IMR-90 (cell line): ENCODE results near the gene BGLAP. TPM values are rescaled to one million over a fixed set of nuclear protein-coding genes. Genes with fewer than 3 reads are reported as not detected.

ENCODE experiments used
- ATAC-seq: fragments of 200-7000 bp; cut with Tn5 transposase; 2 replicates; pipeline ENCODE4 v1.9.1; 2020; ENCODE audit warnings: low read depth, mild to moderate bottlenecking, moderate library complexity
- BruUV-seq: library from RNA; stranded (reverse); fragments of 400-500 nt; replicated peaks from 2 replicates; lab custom pipeline; 2021; lab: Mats Ljungman, UMichigan
- CTCF ChIA-PET: fragments of 300-600 bp; formaldehyde crosslinking; extraction: SDS; loops from one replicate; lab custom pipeline; 2021; ENCODE audit warnings: antibody characterized with exemption; lab: Yijun Ruan, JAX
- POLR2A ChIA-PET: fragments of 300-600 bp; sonication (Branson Sonifier 250); formaldehyde crosslinking; loops from one replicate; lab custom pipeline; 2022; ENCODE audit warnings: antibody characterized with exemption; ENCODE audit not compliant: unreplicated experiment; lab: Charles Lee
- DNase-seq: peaks from one replicate; pipeline ENCODE4 v3.0.0; 2013
- H2AFZ ChIP-seq: replicated peaks from 2 replicates; pipeline ENCODE3; 2013; ENCODE audit warnings: low read length, mild to moderate bottlenecking; ENCODE audit not compliant: poor library complexity
- H2AK5ac ChIP-seq: 2 replicates; pipeline ENCODE4 v1.6.1; 2013; ENCODE audit warnings: low read depth, low read length, inconsistent platforms
- H2AK9ac ChIP-seq: replicated peaks from 2 replicates; pipeline ENCODE3; 2013; ENCODE audit warnings: mild to moderate bottlenecking, low read depth, low read length, moderate library complexity; ENCODE audit not compliant: poor library complexity
- H2BK120ac ChIP-seq: 2 replicates; pipeline ENCODE4 v1.6.1; 2013; ENCODE audit warnings: low read depth, low read length, inconsistent platforms
- H2BK15ac ChIP-seq: 3 replicates; pipeline ENCODE4 v1.6.1; 2013; ENCODE audit warnings: low read depth, low read length, inconsistent platforms
- H2BK20ac ChIP-seq: 2 replicates; pipeline ENCODE4 v1.6.1; 2013; ENCODE audit warnings: low read depth, mild to moderate bottlenecking, inconsistent platforms, low read length, moderate library complexity
- H2BK5ac ChIP-seq: 2 replicates; pipeline ENCODE4 v1.6.1; 2013; ENCODE audit warnings: mild to moderate bottlenecking, low read depth, low read length, inconsistent platforms; ENCODE audit not compliant: poor library complexity, severe bottlenecking
- H3K14ac ChIP-seq: replicated peaks from 2 replicates; pipeline ENCODE4 v1.6.1; 2013; ENCODE audit warnings: low read depth, low read length, inconsistent platforms
- H3K18ac ChIP-seq: 2 replicates; pipeline ENCODE4 v1.6.1; 2013; ENCODE audit warnings: low read depth, low read length, control low read depth
- H3K23ac ChIP-seq: 2 replicates; pipeline ENCODE4 v1.6.1; 2013; ENCODE audit warnings: low read depth, low read length, inconsistent platforms
- H3K27ac ChIP-seq: 2 replicates; pipeline ENCODE4 v1.5.1; 2013; ENCODE audit warnings: mild to moderate bottlenecking, control low read depth, low read length; ENCODE audit not compliant: insufficient read depth
- H3K27me3 ChIP-seq: 2 replicates; pipeline ENCODE4 v1.6.1; 2013; ENCODE audit warnings: low read length; ENCODE audit not compliant: control insufficient read depth, insufficient read depth
- H3K36me3 ChIP-seq: 2 replicates; pipeline ENCODE4 v1.6.1; 2013; ENCODE audit warnings: low read length, mixed read lengths; ENCODE audit not compliant: control insufficient read depth, insufficient read depth
- H3K4ac ChIP-seq: 2 replicates; pipeline ENCODE4 v1.6.1; 2013; ENCODE audit warnings: low read depth, low read length, inconsistent platforms
- H3K4me1 ChIP-seq: 2 replicates; pipeline ENCODE4 v1.6.1; 2013; ENCODE audit warnings: low read length, mixed read lengths; ENCODE audit not compliant: control insufficient read depth, insufficient read depth
- H3K4me2 ChIP-seq: 2 replicates; pipeline ENCODE4 v1.6.1; 2013; ENCODE audit warnings: low read depth, mild to moderate bottlenecking, control low read depth, low read length, moderate library complexity
- H3K4me3 ChIP-seq: 2 replicates; pipeline ENCODE4 v1.5.1; 2013; ENCODE audit warnings: low read depth, mild to moderate bottlenecking, control low read depth, low read length, moderate library complexity; ENCODE audit not compliant: insufficient read depth
- H3K56ac ChIP-seq: 2 replicates; pipeline ENCODE4 v1.6.1; 2013; ENCODE audit warnings: low read length, inconsistent platforms; ENCODE audit not compliant: insufficient read depth; ENCODE audit errors: extremely low read depth
- H3K79me1 ChIP-seq, 2 experiments: 2 replicates each; pipeline ENCODE4 v1.6.1; 2013; ENCODE audit warnings: low read length in 2 of 2, inconsistent platforms in 1 of 2, low read depth in 1 of 2
- H3K9ac ChIP-seq: 2 replicates; pipeline ENCODE4 v1.6.1; 2013; ENCODE audit warnings: low read depth, low read length, control low read depth
- H3K9me1 ChIP-seq: 2 replicates; pipeline ENCODE4 v1.6.1; 2013; ENCODE audit warnings: low read length, inconsistent platforms; ENCODE audit not compliant: insufficient read depth
- H3K9me3 ChIP-seq: 2 replicates; pipeline ENCODE4 v1.6.1; 2013; ENCODE audit warnings: low read length; ENCODE audit not compliant: control insufficient read depth, insufficient read depth
- H4K20me1 ChIP-seq: 2 replicates; pipeline ENCODE4 v1.6.1; 2013; ENCODE audit warnings: low read length, inconsistent platforms; ENCODE audit not compliant: insufficient read depth
- H4K5ac ChIP-seq: 2 replicates; pipeline ENCODE4 v1.6.1; 2013; ENCODE audit warnings: mild to moderate bottlenecking, low read depth, low read length, control low read depth
- H4K8ac ChIP-seq, 2 experiments: 2 replicates each; pipeline ENCODE4 v1.6.1; 2013; ENCODE audit warnings: low read depth in 2 of 2, low read length in 2 of 2, control low read depth in 1 of 2, inconsistent platforms in 1 of 2
- H4K91ac ChIP-seq: 2 replicates; pipeline ENCODE4 v1.6.1; 2013; ENCODE audit warnings: low read depth, low read length, inconsistent platforms; ENCODE audit not compliant: insufficient read depth
- BHLHE40 ChIP-seq: fragments of 150-350 bp; IDR thresholded peaks from 2 replicates; pipeline ENCODE4 v1.6.1; 2016; ENCODE audit warnings: mild to moderate bottlenecking, low read depth, low read length
- MAFK ChIP-seq: IDR thresholded peaks from 2 replicates; pipeline ENCODE4 v1.6.1; 2012; ENCODE audit warnings: low read depth, low read length, improper control_type of control experiment
- MAZ ChIP-seq: IDR thresholded peaks from 2 replicates; pipeline ENCODE4 v1.6.1; 2012; ENCODE audit warnings: low read depth, mild to moderate bottlenecking, low read length, improper control_type of control experiment, moderate library complexity, borderline replicate concordance
- MXI1 ChIP-seq: IDR thresholded peaks from 2 replicates; pipeline ENCODE4 v1.6.1; 2012; ENCODE audit warnings: low read depth, mild to moderate bottlenecking, low read length, moderate library complexity, borderline replicate concordance
- NFE2L2 ChIP-seq: fragments of 150-350 bp; IDR thresholded peaks from 2 replicates; pipeline ENCODE4 v1.6.1; 2016; ENCODE audit warnings: low read depth, mild to moderate bottlenecking, low read length
- POLR2A ChIP-seq: IDR thresholded peaks from 2 replicates; pipeline ENCODE4 v1.6.1; 2012; ENCODE audit warnings: mild to moderate bottlenecking, low read depth, low read length
- RAD21 ChIP-seq: IDR thresholded peaks from 2 replicates; pipeline ENCODE4 v1.6.1; 2012; ENCODE audit warnings: low read length, improper control_type of control experiment
- RCOR1 ChIP-seq: IDR thresholded peaks from 2 replicates; pipeline ENCODE4 v1.6.1; 2012; ENCODE audit warnings: mild to moderate bottlenecking, low read length, improper control_type of control experiment; ENCODE audit not compliant: insufficient replicate concordance
- RFX5 ChIP-seq: IDR thresholded peaks from 2 replicates; pipeline ENCODE4 v1.8.0; 2012; ENCODE audit warnings: low read depth, mild to moderate bottlenecking, low read length, moderate library complexity
- SMC3 ChIP-seq: fragments of 150-350 bp; IDR thresholded peaks from 2 replicates; pipeline ENCODE4 v1.6.1; 2016; ENCODE audit warnings: low read depth, mild to moderate bottlenecking, antibody characterized with exemption, low read length, moderate library complexity
- WGBS, 2 experiments: methylation state at CpG; one replicate each; pipeline versions ENCODE4 v1.1.5 to v1.1.7; 2013; ENCODE audit warnings: missing lambda C conversion rate in 2 of 2; ENCODE audit not compliant: insufficient read length in 1 of 2; ENCODE audit errors: extremely low coverage in 2 of 2; 5-methylcytosine and 5-hydroxymethylcytosine counted together
- dilution Hi-C: fragments of 300-500 bp; cut with HindIII; formaldehyde crosslinking; loops from one replicate; pipeline ENCODE4 v1.14.3; 2018; ENCODE audit warnings: low sequenced_read_pairs; ENCODE audit not compliant: unreplicated experiment
- in situ Hi-C: fragments of 300-500 bp; cut with MboI; formaldehyde crosslinking; loops from 3 replicates; pipeline ENCODE4 v1.14.3; 2019; ENCODE audit warnings: low sequenced_read_pairs, inconsistent platforms, mixed read lengths
- intact Hi-C: fragments of 100-400 bp; cut with micrococcal nuclease; formaldehyde crosslinking; loops from 2 replicates; pipeline ENCODE4 v1.10.0; 2022
- polyA plus RNA-seq, 3 experiments: library from polyadenylated mRNA; depleted of rRNA; stranded (reverse); fragments of >200 nt; gene quantifications; 2 replicates each; pipeline ENCODE4 v1.2.3, GENCODE V29; 2012; ENCODE audit warnings: low replicate concordance in 1 of 3
- total RNA-seq: library from RNA; depleted of rRNA; stranded (reverse); fragments of >200 nt; gene quantifications from 2 replicates; pipeline ENCODE4 v1.2.3, GENCODE V29; 2012
- TF ChIP-seq, protein P1 (sequence below): conservative IDR thresholded peaks from 2 replicates; pipeline ENCODE4 v1.5.1; 2012; ENCODE audit warnings: mild to moderate bottlenecking, low read depth, low read length, improper control_type of control experiment
- TF ChIP-seq, protein P2 (sequence below): fragments of 150-350 bp; IDR thresholded peaks from 2 replicates; pipeline ENCODE4 v1.6.1; 2017; ENCODE audit warnings: mild to moderate bottlenecking, antibody characterized with exemption, low read length, low read depth

BGLAP gene
- total and polyA plus RNA-seq, 2 of the 4 experiments (the other 2 are of a cell fraction): 0.67 TPM; not detected in 1

DNA sequence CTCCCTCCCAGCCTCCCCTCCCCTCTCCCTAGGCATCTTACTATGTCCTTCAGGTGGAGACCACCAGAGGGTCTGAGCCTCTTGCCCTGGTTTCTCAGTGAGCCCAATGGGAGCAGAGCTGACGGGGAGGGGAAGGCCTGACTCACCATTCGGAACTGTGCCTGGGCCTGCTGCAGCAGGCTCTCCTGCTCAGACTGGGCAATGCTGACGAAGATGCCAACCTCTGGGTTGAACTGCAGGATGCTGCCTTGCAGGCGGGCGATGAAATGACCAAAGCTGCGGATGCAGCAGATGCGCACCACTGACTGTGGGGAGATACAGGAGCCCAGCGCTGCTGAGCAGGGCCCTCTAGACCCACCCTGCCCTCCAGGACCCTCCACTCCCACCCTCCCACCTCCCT lies 16.9 kb downstream of the BGLAP start:
- in situ Hi-C loops (no loop called here), dilution Hi-C loops (no loop called here)
- no peak for ATAC-seq

More for the DNA sequence above, 16.9 kb downstream of the BGLAP start:
- H2BK120ac ChIP-seq: no peak overlapping the region
- H3K4me1 ChIP-seq: peaks cover 9% of the 10 kb centered on the region
- no peak overlapping the region for H2BK5ac ChIP-seq
- H3K18ac ChIP-seq: no peak overlapping the region
- H4K20me1 ChIP-seq: peaks cover 21% of the 10 kb centered on the region
- POLR2A ChIA-PET: no interaction called here
- H3K9ac ChIP-seq: no peak overlapping the region
- BruUV-seq: no TSS peak
- no peak overlapping the region for H2AFZ ChIP-seq
- peaks cover 14 to 31% of the 10 kb centered on the region in 2 experiments for H3K79me1 ChIP-seq
- no peak overlapping the region for H2AK9ac ChIP-seq
- H3K4ac ChIP-seq: no peak overlapping the region
- H4K91ac ChIP-seq: no peak overlapping the region
- H3K4me3 ChIP-seq: no peak overlapping the region
- peaks cover 9% of the 10 kb centered on the region; the same call in 1 of the 2 replicates for H3K9me1 ChIP-seq
- H3K14ac ChIP-seq: no peak overlapping the region
- peaks cover 67% of the 10 kb centered on the region for H3K36me3 ChIP-seq
- no peak overlapping the region for H3K23ac ChIP-seq
- H3K9me3 ChIP-seq: no peaks in the 10 kb centered on the region
- no peak overlapping the region for H2AK5ac ChIP-seq
- DNase-seq: no peak
- CTCF ChIA-PET: no interaction called here
- no peak overlapping the region for H2BK20ac ChIP-seq
- H3K27me3 ChIP-seq: no peaks in the 10 kb centered on the region
- no peak overlapping the region for H3K56ac ChIP-seq
- no peak overlapping the region for H4K8ac ChIP-seq
- TF ChIP-seq RCOR1 (no peak), BHLHE40 (no peak), NFE2L2 (no peak), MAZ (no peak), MXI1 (no peak), RFX5 (no peak), RAD21 (no peak), MAFK (no peak), SMC3 (no peak), POLR2A (no peak)
- TF ChIP-seq, protein P1, sequence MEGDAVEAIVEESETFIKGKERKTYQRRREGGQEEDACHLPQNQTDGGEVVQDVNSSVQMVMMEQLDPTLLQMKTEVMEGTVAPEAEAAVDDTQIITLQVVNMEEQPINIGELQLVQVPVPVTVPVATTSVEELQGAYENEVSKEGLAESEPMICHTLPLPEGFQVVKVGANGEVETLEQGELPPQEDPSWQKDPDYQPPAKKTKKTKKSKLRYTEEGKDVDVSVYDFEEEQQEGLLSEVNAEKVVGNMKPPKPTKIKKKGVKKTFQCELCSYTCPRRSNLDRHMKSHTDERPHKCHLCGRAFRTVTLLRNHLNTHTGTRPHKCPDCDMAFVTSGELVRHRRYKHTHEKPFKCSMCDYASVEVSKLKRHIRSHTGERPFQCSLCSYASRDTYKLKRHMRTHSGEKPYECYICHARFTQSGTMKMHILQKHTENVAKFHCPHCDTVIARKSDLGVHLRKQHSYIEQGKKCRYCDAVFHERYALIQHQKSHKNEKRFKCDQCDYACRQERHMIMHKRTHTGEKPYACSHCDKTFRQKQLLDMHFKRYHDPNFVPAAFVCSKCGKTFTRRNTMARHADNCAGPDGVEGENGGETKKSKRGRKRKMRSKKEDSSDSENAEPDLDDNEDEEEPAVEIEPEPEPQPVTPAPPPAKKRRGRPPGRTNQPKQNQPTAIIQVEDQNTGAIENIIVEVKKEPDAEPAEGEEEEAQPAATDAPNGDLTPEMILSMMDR: no peak
- TF ChIP-seq, protein P2, sequence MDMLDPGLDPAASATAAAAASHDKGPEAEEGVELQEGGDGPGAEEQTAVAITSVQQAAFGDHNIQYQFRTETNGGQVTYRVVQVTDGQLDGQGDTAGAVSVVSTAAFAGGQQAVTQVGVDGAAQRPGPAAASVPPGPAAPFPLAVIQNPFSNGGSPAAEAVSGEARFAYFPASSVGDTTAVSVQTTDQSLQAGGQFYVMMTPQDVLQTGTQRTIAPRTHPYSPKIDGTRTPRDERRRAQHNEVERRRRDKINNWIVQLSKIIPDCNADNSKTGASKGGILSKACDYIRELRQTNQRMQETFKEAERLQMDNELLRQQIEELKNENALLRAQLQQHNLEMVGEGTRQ: no peak
- intact Hi-C loops: no loop called here
- no peak overlapping the region for H2BK15ac ChIP-seq
- H4K5ac ChIP-seq: no peak overlapping the region
- 100% methylated on average over 2 of the region's 8 CpGs; no CpG with 5 or more reads in 1 of the 2 experiments for WGBS, 2 experiments
- no peak overlapping the region for H3K4me2 ChIP-seq
- H3K27ac ChIP-seq: no peak overlapping the region
